GM12873 (cell line): ENCODE measurements around the gene MBD1.
A peak's percentile ranks its signal among the peaks of the same experiment; 100 is the strongest.

ENCODE experiments used
- TF ChIP-seq, protein P1 (sequence below): IDR thresholded peaks from 2 replicates; pipeline ENCODE4 v1.5.1; 2012; ENCODE audit warnings: low read depth, mild to moderate bottlenecking, moderate library complexity, low read length, control low read depth; ENCODE audit not compliant: insufficient read depth; ENCODE audit errors: missing control alignments

The MBD1 gene

DNA sequence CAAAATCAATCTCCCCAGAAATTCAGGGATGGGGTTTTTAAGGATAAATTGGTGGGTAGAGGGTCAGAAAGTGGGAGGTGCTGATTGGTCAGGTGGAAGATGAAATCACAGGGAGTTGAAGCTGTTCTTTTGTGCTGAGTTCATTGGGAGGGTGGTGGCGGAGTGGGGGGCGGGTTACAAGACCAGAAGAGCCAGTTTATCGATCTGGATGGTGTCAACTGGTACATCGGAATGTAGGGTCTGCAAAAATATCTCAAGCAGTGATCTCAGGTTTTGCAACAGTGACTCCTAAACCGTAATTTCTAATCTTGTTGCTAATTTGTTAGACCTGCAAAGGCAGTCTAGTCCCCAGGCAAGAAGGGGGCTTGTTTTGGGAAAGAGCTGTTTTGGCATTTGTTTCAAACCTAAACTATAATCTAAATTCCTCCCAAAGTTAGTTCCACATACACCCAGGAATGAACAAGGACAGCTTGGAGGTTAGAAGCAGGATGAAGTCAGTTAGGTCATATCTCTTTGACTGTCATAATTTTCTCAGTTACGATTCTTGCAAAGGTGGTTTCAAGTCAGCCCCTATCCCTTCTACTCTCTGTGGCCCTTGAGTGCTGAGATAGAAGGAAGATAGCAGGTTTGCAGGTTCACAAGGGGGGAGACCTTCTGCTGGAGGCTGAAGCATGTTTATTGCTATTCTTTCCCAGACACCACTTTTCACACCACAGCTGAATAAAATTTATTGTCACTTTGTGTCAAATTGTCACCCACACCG is 18.5 kb upstream of the MBD1 start:
- TF ChIP-seq, protein P1, sequence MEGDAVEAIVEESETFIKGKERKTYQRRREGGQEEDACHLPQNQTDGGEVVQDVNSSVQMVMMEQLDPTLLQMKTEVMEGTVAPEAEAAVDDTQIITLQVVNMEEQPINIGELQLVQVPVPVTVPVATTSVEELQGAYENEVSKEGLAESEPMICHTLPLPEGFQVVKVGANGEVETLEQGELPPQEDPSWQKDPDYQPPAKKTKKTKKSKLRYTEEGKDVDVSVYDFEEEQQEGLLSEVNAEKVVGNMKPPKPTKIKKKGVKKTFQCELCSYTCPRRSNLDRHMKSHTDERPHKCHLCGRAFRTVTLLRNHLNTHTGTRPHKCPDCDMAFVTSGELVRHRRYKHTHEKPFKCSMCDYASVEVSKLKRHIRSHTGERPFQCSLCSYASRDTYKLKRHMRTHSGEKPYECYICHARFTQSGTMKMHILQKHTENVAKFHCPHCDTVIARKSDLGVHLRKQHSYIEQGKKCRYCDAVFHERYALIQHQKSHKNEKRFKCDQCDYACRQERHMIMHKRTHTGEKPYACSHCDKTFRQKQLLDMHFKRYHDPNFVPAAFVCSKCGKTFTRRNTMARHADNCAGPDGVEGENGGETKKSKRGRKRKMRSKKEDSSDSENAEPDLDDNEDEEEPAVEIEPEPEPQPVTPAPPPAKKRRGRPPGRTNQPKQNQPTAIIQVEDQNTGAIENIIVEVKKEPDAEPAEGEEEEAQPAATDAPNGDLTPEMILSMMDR: no peak

DNA sequence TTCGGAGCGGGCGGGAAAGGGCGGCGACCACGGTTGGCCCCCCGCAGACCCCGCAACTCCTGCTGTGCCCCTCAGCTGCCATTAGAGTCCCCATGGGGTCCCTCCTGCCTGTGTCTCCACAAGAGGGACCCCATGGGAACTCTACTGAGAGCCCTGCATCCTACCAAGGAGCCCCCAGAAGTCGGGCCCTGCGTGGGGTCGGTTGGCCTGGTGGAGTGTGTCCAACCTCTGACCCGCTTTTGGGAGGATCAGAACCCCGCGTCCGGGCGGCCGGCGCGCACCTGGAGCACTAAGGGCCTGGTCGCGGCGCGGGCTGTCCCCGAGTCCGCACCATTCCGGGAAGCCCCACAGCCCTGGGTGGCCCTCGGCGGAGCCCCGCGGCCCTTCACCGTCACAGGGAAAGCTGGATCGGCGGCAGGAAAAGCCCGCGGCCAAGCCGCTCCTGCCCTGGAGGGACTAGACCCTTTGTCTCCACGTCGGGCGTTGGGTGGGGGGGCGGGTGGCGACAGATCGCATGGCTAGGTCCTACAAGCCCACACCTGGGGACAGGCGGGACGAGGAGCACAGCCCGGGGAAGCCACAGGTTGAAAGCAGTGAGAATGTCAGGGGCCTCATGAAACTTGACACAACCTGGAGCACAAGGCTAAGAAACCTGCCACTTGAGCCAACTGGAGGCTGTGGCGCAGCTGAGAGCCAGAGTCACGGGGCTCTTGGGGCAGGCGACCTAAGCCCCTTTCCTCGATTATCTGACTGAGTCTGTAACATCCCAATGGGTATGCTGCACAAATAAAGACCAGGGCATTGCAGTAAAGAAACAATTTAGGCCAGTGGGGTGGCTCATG is 17.3 kb upstream of the MBD1 start:
- TF ChIP-seq, protein P1: no peak

DNA sequence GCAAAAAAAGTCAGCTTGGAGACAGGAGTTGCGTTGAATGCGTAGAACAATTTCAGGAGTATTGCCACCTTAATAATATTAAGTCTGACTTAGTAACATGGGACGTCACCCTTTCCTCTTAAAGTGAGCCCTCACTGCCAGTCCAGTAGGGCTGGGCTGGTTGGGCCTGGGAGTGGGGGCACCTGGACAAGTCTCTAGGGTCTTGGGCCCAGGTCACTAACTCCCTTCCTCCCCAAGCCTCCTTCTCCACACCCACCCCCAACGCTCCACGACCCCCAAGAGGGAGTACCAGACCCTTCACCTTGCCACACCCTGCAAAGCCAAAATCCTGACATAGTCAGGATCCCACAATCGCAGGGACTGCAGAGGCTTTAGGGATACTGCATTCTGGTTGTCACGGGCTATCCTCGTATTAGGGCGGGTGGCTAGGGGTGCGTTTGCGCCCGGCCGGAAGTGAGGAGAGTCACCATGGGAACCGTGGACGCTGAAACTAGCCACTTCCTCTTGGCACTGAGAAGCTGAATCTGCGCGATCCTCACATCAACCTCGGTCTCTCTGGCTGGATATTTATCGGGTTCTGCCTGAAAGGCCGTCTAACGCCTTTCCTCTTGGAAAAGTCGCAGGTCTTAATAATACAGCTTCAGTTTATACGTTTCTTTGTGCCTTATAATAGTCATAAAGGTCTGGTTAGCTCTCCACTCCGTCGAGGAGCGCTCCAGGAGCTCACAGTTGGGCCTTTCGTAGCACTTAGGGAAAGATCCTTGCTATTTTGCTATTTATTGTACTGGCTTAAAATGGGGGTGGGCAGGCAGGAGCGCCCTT is 16.5 kb upstream of the MBD1 start:
- TF ChIP-seq, protein P1: no peak

DNA sequence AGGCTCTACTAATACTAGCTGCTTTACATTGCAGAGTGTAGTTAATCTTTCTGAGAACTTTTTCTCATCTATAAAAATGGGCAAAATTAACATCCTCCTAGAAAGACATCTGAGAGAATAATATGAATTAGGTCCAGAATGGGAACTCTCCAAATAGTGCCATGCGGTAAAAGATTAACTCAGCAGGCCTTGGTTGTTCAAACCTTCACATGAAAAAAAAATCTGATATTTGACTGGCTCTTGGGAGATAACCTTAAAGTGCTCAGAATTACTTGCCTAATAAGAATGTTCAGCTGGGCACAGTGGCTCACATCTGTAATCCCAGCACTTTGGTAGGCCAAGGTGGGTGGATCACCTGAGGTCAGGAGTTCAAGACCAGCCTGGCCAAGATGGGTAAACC is 11.7 kb upstream of the MBD1 start:
- TF ChIP-seq, protein P1: no peak

DNA sequence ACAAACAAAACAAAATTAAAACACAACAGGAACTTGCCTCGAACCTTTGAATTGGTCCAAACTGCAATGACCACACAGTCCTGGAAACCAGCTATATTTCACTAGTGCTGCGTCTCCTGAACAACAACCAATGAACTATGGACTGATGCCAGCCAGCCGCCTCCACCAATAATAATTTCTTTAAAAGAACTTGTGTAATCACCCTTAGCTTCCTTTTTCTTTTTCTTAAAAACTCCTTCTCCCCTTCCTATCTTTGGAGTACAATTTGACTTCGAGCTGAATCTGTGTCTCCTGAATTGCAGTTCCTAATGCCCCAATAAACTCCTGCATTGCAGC is 7.8 kb upstream of the MBD1 start:
- TF ChIP-seq, protein P1: no peak

DNA sequence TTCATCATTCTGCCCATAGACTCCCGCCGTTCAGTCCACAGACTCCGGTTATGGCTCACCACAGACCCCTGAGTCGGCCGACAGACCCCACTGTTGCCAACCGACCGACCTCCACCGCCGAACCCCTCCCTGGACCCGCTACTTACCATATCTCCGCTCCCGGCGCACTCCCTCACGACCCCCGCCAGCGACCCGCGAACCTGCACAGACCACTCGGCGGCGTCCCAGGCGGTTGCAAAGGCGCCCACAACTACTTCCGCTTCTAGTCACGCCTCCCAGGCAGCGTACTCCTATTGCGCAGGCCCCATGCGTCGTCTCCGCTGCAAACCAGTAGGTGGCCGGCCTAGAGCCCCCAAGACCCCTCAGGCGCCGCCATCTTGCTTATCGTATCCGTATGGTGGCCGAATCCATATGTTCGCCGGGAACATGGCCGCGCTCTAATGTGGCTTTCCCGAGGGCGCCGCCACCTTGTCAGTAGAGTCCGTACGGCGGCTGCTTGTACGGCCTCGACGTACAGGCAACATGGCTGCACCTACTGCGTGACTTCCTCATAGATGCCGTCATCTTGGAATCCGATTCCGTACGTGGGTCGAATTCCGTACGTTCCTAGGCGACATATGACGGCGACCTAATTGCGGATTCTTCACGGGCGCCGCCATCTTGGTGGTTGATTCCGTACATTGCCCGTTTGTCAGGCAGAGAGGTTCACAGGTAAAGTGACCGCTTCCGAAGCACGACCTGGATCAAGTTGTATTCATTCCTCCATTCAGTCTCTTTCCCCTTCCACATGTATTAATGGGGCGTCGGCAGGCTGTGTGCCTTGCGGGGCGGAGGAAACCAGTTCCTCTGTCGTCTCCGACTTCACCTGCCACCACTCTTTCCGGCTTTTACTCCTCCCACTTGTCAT is 6.4 kb upstream of the MBD1 start, which contains the start of gene CXXC1:
TSS of gene CXXC1 (minus strand) at position 252 of the 907 bp plus-strand sequence. CDS start at position 149, 103 bp downstream.
- TF ChIP-seq, protein P1: peak; percentile 67
